ENCODE measurements around the gene UNCX. TPM values are rescaled to one million over a fixed set of nuclear protein-coding genes. Genes with fewer than 3 reads are reported as not detected.

Gene UNCX
- total and polyA plus RNA-seq, 2 experiments from 2014 or later: not detected

DNA sequence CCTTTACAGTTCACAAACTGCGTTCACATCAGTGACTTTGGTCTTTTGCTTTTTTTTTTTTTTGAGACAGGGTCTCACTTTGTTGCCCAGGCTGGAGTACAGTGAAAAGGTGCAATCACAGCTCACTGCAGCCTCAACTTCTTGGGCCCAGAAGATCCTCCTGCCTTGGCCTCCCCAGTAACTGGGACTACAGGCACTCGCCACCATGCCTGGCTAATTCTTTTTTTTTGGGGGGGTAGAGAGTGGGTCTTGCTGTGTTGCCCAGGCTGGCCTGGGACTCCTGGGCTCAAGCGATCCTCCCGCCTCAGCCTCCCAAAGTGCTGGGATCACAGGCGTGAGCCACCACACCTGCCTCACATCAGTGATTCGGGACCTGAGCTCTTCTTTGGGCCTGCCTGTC, 35.7 kb upstream of the UNCX start:
- no peaks in the 10 kb centered on the region for H3K9me2 ChIP-seq (ENCODE audit: insufficient read depth)
- no peak overlapping the region for H3K4me2 ChIP-seq
- no peak overlapping the region for H3K27ac Mint-ChIP-seq
- no peak overlapping the region for H3K27ac ChIP-seq (ENCODE audit: low read depth)
- H3K27me3 ChIP-seq (ENCODE audit: insufficient read depth): no peaks in the 10 kb centered on the region
- H3K4me1 Mint-ChIP-seq: no peaks in the 10 kb centered on the region
- no peaks in the 10 kb centered on the region for H3K36me3 ChIP-seq (ENCODE audit: insufficient read depth)
- no peaks in the 10 kb centered on the region for H4K20me1 ChIP-seq (replicated peaks; ENCODE audit: insufficient read depth)
- no peaks in the 10 kb centered on the region for H3F3A ChIP-seq (replicated peaks; ENCODE audit: low read depth)
- DNase-seq (ENCODE audit: low spot score) (no peak), ATAC-seq (no peak)
- H3K4me1 ChIP-seq (ENCODE audit: insufficient read depth): no peaks in the 10 kb centered on the region
- H3K4me3 ChIP-seq: no peak overlapping the region
- H3K4me3 Mint-ChIP-seq: no peak overlapping the region
- TF ChIP-seq, protein P1, sequence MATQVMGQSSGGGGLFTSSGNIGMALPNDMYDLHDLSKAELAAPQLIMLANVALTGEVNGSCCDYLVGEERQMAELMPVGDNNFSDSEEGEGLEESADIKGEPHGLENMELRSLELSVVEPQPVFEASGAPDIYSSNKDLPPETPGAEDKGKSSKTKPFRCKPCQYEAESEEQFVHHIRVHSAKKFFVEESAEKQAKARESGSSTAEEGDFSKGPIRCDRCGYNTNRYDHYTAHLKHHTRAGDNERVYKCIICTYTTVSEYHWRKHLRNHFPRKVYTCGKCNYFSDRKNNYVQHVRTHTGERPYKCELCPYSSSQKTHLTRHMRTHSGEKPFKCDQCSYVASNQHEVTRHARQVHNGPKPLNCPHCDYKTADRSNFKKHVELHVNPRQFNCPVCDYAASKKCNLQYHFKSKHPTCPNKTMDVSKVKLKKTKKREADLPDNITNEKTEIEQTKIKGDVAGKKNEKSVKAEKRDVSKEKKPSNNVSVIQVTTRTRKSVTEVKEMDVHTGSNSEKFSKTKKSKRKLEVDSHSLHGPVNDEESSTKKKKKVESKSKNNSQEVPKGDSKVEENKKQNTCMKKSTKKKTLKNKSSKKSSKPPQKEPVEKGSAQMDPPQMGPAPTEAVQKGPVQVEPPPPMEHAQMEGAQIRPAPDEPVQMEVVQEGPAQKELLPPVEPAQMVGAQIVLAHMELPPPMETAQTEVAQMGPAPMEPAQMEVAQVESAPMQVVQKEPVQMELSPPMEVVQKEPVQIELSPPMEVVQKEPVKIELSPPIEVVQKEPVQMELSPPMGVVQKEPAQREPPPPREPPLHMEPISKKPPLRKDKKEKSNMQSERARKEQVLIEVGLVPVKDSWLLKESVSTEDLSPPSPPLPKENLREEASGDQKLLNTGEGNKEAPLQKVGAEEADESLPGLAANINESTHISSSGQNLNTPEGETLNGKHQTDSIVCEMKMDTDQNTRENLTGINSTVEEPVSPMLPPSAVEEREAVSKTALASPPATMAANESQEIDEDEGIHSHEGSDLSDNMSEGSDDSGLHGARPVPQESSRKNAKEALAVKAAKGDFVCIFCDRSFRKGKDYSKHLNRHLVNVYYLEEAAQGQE (IDR thresholded peaks at IDR 0.05; ENCODE audit: unreplicated experiment): no peak
- TF ChIP-seq EZH2phosphoT487 (IDR thresholded peaks at IDR 0.05; ENCODE audit: unreplicated experiment) (no peak), ZNF331 (CRISPR knock-in tag; IDR thresholded peaks at IDR 0.05; ENCODE audit: low read depth) (no peak), EZH2 (IDR thresholded peaks at IDR 0.05; ENCODE audit: low read depth, unreplicated experiment) (no peak), STAT1 (IDR thresholded peaks at IDR 0.05; ENCODE audit: unreplicated experiment) (no peak), ZNF114 (CRISPR knock-in tag; IDR thresholded peaks at IDR 0.05) (no peak), POLR2AphosphoS5 (IDR thresholded peaks at IDR 0.05; ENCODE audit: low read depth) (no peak), NANOG (IDR thresholded peaks at IDR 0.05; ENCODE audit: borderline replicate concordance) (no peak), CREB1 (CRISPR knock-in tag; IDR thresholded peaks at IDR 0.05; ENCODE audit: low read depth) (no peak), JUNB (IDR thresholded peaks at IDR 0.05; ENCODE audit: unreplicated experiment) (no peak)
- TF ChIP-seq, protein P2, sequence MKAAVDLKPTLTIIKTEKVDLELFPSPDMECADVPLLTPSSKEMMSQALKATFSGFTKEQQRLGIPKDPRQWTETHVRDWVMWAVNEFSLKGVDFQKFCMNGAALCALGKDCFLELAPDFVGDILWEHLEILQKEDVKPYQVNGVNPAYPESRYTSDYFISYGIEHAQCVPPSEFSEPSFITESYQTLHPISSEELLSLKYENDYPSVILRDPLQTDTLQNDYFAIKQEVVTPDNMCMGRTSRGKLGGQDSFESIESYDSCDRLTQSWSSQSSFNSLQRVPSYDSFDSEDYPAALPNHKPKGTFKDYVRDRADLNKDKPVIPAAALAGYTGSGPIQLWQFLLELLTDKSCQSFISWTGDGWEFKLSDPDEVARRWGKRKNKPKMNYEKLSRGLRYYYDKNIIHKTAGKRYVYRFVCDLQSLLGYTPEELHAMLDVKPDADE (IDR thresholded peaks at IDR 0.05): no peak
- TF ChIP-seq, protein P3, sequence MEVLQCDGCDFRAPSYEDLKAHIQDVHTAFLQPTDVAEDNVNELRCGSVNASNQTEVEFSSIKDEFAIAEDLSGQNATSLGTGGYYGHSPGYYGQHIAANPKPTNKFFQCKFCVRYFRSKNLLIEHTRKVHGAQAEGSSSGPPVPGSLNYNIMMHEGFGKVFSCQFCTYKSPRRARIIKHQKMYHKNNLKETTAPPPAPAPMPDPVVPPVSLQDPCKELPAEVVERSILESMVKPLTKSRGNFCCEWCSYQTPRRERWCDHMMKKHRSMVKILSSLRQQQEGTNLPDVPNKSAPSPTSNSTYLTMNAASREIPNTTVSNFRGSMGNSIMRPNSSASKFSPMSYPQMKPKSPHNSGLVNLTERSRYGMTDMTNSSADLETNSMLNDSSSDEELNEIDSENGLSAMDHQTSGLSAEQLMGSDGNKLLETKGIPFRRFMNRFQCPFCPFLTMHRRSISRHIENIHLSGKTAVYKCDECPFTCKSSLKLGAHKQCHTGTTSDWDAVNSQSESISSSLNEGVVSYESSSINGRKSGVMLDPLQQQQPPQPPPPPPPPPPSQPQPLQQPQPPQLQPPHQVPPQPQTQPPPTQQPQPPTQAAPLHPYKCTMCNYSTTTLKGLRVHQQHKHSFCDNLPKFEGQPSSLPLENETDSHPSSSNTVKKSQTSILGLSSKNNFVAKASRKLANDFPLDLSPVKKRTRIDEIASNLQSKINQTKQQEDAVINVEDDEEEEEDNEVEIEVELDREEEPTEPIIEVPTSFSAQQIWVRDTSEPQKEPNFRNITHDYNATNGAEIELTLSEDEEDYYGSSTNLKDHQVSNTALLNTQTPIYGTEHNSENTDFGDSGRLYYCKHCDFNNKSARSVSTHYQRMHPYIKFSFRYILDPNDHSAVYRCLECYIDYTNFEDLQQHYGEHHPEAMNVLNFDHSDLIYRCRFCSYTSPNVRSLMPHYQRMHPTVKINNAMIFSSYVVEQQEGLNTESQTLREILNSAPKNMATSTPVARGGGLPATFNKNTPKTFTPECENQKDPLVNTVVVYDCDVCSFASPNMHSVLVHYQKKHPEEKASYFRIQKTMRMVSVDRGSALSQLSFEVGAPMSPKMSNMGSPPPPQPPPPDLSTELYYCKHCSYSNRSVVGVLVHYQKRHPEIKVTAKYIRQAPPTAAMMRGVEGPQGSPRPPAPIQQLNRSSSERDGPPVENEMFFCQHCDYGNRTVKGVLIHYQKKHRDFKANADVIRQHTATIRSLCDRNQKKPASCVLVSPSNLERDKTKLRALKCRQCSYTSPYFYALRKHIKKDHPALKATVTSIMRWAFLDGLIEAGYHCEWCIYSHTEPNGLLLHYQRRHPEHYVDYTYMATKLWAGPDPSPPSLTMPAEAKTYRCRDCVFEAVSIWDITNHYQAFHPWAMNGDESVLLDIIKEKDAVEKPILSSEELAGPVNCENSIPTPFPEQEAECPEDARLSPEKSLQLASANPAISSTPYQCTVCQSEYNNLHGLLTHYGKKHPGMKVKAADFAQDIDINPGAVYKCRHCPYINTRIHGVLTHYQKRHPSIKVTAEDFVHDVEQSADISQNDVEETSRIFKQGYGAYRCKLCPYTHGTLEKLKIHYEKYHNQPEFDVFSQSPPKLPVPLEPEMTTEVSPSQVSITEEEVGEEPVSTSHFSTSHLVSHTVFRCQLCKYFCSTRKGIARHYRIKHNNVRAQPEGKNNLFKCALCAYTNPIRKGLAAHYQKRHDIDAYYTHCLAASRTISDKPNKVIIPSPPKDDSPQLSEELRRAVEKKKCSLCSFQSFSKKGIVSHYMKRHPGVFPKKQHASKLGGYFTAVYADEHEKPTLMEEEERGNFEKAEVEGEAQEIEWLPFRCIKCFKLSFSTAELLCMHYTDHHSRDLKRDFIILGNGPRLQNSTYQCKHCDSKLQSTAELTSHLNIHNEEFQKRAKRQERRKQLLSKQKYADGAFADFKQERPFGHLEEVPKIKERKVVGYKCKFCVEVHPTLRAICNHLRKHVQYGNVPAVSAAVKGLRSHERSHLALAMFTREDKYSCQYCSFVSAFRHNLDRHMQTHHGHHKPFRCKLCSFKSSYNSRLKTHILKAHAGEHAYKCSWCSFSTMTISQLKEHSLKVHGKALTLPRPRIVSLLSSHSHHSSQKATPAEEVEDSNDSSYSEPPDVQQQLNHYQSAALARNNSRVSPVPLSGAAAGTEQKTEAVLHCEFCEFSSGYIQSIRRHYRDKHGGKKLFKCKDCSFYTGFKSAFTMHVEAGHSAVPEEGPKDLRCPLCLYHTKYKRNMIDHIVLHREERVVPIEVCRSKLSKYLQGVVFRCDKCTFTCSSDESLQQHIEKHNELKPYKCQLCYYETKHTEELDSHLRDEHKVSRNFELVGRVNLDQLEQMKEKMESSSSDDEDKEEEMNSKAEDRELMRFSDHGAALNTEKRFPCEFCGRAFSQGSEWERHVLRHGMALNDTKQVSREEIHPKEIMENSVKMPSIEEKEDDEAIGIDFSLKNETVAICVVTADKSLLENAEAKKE (CRISPR knock-in tag; IDR thresholded peaks at IDR 0.05): no peak
- TF ChIP-seq, protein P4, sequence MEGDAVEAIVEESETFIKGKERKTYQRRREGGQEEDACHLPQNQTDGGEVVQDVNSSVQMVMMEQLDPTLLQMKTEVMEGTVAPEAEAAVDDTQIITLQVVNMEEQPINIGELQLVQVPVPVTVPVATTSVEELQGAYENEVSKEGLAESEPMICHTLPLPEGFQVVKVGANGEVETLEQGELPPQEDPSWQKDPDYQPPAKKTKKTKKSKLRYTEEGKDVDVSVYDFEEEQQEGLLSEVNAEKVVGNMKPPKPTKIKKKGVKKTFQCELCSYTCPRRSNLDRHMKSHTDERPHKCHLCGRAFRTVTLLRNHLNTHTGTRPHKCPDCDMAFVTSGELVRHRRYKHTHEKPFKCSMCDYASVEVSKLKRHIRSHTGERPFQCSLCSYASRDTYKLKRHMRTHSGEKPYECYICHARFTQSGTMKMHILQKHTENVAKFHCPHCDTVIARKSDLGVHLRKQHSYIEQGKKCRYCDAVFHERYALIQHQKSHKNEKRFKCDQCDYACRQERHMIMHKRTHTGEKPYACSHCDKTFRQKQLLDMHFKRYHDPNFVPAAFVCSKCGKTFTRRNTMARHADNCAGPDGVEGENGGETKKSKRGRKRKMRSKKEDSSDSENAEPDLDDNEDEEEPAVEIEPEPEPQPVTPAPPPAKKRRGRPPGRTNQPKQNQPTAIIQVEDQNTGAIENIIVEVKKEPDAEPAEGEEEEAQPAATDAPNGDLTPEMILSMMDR (conservative IDR thresholded peaks at IDR 0.05; ENCODE audit: low read depth in 2 of 2): no peak
- peaks cover 3% of the 10 kb centered on the region; the same call in 1 of the 3 replicates for H3K36me3 Mint-ChIP-seq (ENCODE audit: low read depth)
- peaks cover 18% of the 10 kb centered on the region for H3K27me3 Mint-ChIP-seq (ENCODE audit: insufficient read depth, low read depth, poor library complexity)
- H3K79me2 ChIP-seq (replicated peaks; ENCODE audit: insufficient read depth): no peaks in the 10 kb centered on the region
- no peak overlapping the region for H2AFZ ChIP-seq
- H3K9me3 Mint-ChIP-seq: peaks cover 17% of the 10 kb centered on the region; the same call in 2 of the 3 replicates
